Measurements from ENCODE around the gene DRD4.
"Not testable (repeated sequence)": the region's sequence is repeated elsewhere in the genome, so short reads cannot be mapped to it uniquely, and the experiment has no call there.

Gene DRD4

GRCh38 chr11:679271-680207 is 42.5 kb downstream of the DRD4 start:
- DNase-seq (ENCODE audit: low read depth): no peak

GRCh38 chr11:680476-680875 is 43.4 kb downstream of the DRD4 start:
- DNase-seq (ENCODE audit: low read depth): no peak

- no peak for DNase-seq (ENCODE audit: low read depth)
These were observed 43.9 kb downstream of the DRD4 start for GRCh38 chr11:680970-681369.

GRCh38 chr11:686451-687243 is 49.6 kb downstream of the DRD4 start:
- no peak for DNase-seq (ENCODE audit: low read depth)

- DNase-seq (ENCODE audit: low read depth): no peak
These were observed 50.7 kb downstream of the DRD4 start for GRCh38 chr11:687751-688150.

GRCh38 chr11:688681-689080 is 51.6 kb downstream of the DRD4 start:
- DNase-seq (ENCODE audit: low read depth): no peak

- DNase-seq (ENCODE audit: low read depth): no peak
These were observed 52.6 kb downstream of the DRD4 start for GRCh38 chr11:689625-690024.

- DNase-seq (ENCODE audit: low read depth): not testable (repeated sequence)
These were observed 53.2 kb downstream of the DRD4 start for GRCh38 chr11:690244-690643.
